Activated CD4-positive, alpha-beta T cell treated with anti-CD3 and anti-CD28 coated beads, Interleukin-2, amount 50 U/mL, for 24 hours (primary cell): ENCODE data around the gene PPM1N.

ENCODE experiments used
- DNase-seq, 2 donors: peaks; one replicate each; pipeline ENCODE4 v3.0.0-alpha.2; 2020; ENCODE audit warnings: low read depth in 1 of 2, low spot score in 1 of 2

Gene PPM1N

DNA sequence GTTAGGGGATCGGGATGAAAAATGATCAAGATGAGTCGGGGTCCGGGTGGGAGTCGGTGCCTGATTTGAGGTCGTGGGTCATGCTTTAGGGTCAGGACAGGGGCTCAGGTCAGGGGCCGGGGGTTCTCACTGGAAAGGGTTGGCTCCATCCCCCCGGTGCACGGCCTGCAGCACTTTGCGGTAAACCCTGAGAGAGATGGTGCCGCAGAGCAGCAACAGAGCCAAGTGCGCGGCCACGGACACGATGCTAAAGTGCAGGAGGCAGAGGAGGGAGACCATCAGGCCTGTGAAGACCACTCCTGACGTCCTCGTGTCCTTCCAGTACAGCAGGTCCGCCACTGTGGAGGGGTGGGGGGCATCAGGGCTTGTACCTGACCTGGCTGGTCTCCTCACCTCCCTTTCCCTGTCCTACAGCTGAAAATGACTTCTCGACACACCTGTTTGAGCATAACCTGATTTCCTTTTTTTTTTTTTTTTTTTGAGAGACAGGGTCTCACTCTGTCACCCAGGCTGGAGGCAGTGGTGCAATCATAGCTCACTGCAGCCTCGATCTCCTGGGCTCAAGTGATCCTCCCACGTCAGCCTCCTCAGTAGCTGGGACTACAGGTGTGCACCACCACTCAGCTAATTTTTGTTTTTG is 8.9 kb upstream of the PPM1N start:
- DNase-seq = no peak

DNA sequence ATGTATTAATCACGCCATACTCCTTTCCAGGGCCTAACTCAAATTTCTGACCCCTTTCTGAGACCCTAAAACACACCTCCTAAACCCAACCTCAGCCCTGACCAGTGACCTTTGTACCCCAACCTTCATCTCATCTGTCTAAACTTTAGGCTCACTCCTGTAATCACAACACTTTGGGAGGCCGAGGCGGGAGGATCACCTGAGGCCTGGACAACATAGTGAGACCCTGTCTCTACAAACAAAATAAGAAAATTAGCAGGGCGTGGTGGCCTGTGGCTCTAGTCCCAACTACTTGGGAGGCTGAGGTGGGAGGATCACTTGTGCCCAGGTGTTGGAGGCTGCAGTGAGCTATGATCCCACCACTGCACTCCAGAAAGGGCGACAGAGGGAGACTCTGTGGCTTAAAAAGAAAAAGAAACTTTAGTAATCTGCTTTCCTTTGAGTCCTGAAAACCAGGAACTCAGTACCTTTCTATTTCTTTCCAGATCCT is 6.1 kb upstream of the PPM1N start:
- no peak for DNase-seq

DNA sequence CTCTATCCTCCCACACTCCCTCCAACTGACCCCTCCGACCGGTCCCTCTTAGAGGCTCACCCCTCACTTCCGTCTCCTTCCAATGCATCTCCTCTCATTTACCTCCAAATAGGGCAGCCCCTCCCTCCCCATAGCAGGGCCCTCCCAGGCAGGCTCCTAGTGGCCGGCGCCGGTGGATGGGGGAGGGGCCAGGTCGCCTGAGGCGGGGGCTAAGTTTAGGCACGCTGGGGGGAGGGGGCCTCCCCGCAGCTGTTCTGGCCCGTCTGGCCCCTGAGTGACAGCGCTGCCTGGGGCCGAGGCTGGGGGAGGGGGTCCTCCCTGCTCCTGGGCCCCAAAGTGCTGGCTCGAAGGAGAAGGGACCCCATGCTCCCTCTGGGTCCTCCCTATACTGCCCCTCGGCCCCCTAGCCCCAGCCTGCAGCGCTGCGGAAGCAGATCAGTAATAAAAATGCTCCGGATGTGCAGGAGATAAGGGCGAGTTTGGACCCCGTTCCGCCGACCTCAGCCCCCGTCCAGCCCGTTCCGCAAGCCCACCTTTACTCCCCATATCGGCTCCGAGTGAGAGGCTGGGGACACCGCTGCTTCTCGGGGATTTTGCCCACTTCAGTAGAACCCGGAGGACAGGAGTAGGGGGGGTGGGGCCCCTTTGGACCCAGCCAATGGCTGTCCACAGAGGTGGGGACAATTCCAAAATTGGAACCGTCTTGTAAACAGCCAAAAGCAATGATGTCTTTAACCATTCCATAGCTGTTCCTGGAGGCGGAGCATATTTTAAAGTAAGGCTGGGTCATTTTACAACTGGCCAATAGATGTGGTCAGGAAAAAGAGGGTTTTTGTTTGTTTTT is 5.4 kb upstream of the PPM1N start:
- DNase-seq = no peak

DNA sequence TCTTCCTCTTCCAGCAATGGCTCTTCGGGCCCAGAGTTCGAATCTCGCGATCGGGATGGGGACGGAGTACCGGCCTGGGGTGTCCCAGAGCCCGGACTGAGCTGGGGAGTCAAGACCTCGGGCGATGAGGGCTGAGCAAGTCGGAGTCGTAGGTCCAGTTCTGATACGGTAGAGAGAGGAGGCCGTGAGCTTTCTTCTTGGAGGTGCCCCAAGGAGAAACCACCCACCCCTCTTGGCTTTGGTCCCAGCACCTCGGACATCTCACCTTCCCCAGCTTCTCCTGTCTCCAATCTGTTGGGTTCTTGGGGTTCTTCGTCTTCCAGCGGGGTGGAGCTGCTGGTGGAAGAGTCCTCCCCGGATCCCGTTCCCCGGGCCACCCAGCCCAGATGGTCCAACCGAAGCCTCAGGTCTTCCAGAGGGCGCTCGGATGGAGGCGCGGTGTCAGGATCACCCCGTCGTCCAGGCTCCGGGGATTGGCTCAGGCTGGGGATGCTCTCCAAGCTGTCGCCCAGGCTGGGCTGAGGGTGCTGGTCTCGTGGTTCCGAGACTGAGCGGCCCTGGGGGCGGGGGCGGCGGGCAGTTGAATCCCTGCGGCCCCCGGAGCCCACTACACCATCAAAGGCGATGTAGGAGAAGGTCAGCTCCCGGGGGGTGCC is 3.9 kb upstream of the PPM1N start:
- DNase-seq = no peak

DNA sequence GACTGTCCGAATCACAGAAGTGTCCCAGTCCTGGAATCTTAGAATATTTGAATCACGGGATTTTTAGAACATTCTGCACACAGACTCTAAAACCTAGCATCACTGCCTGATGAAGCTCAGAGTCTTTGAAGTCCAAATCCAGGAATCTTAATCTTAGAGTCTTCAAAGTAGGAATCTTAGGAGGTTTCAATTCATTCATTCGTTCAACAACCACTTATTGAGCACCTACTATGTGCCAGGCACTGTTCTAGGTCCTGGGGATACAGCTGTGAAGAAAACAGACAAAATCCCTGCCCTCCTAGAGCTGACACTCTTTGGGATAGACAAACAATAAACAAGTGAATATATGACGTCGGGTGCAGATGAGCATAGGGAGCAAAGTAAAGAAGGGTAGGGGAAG is 3.1 kb upstream of the PPM1N start:
- no peak for DNase-seq

DNA sequence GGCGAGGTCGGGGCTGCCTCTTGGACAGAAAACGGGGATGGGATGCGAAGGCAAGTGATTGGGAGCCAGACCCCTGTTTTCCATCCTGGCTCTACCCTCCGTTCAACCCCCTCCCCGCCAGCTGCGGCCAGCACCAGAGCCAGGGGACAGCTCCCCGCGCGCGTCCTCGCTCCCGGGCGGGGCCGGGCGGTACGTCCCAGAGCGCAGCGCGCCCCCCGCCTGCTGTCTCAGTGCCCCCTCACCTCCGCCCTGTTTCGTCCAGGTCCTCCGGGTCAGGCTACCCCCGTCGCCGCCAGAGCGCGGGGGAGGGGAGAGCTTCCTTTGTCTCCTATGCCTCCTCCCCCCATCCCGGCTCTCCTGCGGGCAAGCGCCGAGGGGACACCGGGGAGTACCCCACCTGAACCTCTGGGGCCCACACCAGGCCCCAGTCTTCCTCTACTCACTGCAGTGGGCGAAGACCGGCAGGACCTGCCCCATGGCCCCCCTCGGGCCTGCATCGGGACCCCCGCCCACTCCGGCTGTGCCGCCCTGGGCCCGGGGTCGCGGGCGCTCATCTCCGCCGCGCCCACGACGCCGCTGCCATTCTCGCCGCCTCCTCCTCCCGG is 1.8 kb upstream of the PPM1N start:
- DNase-seq = no peak

DNA sequence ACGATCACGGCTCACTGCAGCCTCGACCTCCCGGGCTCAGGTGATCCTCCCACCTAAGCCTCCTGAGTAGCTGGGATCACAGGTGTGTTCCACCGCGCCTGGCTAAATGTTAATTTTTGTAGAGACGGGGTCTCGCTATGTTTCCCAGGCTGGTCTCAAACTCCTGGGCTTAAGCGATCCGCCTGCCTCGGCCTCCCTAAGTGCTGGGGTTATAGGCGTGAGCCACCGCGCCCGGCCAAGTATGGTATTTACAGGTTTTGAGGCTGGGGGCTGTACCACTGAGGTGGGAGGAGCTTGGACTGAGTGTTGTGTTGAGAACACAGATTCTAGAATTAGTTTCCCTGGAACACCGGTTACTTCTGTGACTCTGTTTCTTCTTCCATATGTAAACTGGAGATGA is 452 bp upstream of the PPM1N start:
- no peak for DNase-seq

DNA sequence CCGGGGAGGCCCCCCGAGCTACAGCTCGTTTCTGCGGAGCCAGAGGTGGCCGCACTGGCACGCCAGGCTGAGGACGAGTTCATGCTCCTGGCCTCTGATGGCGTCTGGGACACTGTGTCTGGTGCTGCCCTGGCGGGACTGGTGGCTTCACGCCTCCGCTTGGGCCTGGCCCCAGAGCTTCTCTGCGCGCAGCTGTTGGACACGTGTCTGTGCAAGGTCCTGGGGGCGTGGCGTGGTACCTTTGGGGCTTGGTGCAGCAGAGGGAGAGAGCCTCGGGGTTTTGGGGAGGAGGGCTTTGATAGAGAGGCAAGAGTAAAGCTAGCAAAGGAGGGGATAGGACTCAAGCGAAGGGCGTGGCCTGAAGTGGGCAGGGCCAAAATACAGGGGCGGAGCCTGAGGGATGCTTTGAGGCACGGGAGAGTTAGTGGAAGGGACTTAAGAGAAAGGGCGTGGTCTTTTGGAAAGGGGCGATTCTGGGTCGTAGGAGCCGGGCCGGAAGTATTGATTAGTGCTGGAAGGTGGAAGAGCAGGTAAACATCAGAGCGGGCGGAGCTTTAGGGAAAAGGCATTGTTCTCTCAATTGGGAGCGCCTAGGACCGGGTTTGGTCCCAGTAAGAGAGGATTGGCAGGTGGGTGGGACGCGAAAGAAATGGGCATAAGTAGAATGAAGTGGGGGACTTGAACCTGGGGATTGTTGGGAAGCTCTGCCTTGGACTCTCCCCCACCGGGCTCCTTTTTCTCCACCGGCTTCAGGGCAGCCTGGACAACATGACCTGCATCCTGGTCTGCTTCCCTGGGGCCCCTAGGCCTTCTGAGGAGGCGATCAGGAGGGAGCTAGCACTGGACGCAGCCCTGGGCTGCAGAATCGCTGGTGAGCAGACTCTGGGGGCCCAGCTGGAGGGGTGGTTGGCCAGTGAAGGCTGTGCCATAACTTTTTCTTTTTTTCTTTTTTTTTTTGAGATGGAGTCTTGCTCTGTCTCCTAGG is 1.2 kb downstream of the PPM1N start:
- peak in 1 of 2 donors; percentile 51 for DNase-seq

DNA sequence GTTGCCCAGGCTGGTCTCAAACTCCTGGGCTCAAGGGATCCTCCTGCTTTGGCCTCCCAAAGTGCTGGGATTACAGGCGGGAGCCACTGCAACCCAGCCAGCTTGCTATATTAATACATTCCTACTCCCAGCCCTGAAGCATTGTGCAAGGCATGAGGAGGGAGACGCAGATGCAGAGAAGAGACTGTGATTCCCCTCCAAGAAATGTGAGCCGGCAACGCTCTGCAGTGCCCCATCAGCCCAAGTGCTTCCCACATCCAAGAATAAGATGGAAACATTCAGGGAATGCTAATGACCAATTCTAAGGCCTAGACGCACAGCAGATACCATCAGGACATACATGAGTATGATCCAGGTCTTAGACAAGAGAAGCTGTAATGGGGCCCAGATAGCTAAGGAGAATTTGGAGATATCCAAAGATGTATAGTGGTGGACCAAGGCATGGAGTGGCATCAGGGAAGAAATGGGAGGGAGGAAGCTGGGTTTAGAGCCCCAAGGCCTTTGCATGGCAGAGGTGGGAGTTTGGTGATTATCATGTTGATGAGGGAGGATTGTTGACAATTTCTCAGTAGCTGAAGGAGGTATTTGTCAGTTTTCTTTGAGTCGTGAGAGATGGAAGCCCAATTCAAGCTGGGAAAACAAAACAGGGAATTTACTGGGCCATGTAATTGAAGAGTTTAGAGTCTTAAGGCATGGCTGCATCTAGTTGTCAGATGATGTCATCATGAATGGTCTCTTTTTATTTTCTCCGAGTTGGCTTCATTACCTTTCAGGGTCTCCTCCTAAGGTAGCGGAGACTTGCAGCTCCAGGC is 2.9 kb downstream of the PPM1N start:
- DNase-seq = no peak

DNA sequence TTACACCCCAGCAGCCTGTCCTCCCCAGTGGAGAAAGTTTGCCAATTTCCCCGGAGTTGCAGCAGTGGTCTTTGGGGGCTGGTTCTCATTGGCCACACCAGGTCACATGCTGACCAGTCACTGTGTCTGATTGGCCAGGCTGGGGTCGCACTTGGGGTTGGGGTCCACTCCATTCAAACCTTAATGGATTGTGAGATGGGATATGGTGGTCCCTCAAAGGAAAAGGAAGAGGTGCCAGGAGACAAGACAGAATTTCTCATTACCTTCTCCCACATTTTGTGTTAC is 3.4 kb downstream of the PPM1N start:
- DNase-seq = no peak

DNA sequence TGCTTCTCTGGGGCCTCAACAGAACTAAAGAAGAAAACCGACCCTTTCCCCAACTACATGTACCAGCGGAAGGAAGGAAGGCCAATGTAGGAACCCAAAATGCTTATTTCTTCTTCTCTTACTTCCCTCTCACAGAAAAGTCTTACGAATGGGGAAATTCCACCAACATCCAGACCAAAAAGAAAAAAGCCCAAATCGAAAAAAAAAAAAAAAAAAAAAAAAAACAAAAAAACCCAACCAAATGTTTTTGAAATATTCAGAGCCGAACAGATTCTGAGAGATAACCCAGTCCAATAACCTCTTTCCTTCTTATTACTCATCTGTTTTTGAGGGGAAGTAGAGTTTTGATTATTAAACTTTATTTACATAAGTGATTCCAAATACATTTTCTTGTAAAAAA is 3.9 kb downstream of the PPM1N start:
- no peak for DNase-seq

DNA sequence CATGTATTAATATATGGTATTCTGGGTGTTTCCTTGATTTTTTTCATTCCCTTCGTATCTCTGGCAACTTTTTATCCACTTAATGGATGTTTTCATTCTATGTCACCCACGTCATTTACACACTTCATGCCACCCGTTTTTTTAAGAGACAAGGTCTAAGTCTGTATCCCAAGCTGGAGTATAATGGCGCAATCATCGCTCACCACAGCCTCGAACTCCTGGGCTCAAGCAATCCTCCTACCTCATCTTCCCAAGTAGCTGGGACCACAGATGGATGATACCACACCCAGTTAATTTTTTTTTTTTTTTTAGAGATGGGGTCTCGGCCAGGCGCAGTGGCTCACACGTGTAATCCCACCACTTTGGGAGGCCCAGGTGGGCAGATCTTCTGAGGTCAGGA is 5.7 kb downstream of the PPM1N start:
- no peak for DNase-seq

DNA sequence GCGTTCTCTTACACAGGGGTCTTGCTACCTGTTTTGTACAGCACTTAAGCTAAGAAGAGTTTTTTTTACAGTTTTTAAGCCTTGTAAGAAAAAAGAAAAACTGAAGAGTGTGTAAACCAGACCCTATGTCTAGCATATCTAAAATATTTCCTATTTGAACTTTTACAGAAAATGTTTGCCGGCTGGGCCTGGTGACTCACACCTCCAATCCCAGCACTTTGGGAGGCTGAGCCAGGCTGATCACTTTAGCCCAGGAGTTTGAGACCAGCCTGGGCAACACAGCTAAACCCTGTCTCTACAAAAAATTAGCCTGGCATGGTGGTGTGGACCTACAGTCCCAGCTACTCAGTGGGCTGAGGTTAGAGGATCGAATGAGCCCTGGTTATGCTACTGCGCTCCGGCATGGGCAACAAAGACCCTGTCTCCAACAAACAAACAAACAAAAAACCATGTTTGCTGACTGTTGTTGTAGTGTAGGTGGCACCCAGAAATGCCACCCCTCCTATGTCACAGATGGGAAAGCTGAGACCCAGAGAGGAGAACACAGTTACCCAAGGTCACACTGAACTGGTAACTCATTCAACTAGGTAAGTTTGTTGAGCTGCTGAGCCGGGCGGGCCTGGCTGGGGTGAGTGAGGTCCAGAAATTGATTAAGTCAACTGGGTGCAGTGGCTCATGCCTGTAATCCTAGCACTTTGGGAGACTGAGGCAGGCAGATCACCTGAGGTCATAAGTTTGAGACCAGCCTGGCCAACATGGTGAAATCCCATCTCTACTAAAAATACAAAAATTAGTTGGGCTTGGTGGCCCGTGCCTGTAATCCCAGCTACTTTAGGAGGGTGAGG is 7.1 kb downstream of the PPM1N start:
- no peak for DNase-seq

DNA sequence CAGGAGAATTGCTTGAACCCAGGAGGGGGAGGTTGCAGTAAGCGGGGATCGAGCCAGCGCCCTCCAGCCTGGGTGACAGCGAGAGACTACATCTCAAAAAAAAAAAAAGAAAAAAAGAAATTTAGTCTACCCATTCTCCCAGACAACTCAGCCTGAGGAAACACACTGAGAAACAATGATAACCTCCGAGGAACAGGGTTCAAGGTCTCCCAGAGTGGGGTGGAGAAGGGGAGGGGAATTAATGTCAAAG is 7.7 kb downstream of the PPM1N start:
- no peak for DNase-seq

DNA sequence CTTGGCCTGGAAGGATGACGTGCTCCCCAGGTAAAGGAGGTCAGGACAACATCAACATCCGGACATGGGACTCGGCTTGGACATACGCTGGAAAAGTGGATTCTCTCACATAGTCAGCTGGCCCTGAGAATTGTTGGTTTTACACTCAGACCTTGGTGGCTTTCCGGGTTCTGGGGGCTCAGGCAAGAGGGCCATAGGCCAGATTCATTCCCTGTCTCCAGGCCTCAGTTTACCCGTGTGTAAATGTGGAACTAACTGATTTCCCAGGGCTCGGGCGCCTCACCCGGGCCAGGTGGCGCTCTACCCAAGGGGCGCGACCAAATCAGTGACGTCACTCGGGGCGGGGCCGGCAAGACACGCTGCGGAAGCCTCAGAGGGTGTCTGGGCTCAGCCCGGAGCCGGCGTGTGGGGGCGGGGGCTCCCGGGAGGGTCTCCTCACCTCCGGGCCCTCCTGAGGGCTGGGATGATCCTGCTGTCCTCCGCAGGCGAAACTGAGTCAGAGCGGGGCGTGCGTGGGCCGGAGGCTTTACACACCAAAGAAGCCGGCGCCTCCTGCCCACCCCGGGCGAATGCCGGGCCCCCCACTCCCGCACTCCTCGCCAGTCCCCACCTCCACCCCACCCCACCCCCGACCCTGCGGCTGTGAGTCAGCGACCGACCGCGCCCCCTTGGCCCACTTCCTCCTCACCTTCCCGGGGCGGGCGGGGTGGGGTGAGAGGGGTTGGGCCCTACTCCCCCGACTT is 8.2 kb downstream of the PPM1N start:
- DNase-seq = peak; percentile 98 to 99

DNA sequence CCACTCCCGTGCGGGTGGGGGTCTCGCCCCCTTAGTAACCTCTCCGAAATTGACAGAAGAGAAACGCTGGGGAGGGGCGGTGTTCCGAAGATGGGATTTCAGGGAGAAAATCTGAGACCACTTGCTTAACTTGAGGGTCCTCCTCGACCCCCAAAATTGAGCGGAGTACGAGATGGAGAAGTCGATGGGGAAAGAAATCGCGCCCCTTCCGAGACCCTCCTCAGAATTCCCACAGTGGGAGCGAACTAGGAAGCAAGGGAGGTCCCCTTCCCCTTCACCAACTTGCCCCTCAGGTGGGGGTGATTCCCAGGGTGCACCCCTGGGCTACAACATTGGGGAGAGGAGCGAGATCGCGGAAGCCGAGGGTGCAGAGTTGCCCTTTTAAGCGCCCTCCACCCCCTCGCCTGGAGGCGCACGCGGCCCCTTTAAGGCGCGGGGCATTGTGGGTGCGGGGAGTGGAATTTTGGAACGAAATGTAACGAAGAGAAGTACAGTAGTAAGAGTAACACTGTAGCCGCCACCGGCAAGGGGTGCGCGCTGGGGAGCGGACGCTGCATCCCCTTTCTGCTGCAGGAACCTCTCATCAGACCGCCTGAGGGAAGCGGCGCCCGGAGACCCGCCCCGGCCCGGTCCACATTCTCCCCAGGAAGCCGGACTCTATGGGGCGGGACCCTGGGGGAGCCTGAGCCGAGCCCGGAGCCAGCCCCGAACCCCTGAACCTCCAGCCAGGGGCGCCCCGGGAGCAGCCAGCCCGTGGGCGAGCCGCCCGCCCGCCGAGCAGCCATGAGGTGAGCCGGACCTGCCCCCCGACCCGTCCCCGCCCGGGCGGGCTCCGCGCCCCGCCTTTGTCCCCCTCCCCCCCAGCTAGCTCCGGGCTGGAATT is 9.0 kb downstream of the PPM1N start, which contains the start of gene VASP:
Gene VASP (plus strand): TSS at position 491 of the 883 bp plus-strand sequence. CDS start 293 bp downstream, at position 784.
- DNase-seq = peak; percentile 81 to 90

DNA sequence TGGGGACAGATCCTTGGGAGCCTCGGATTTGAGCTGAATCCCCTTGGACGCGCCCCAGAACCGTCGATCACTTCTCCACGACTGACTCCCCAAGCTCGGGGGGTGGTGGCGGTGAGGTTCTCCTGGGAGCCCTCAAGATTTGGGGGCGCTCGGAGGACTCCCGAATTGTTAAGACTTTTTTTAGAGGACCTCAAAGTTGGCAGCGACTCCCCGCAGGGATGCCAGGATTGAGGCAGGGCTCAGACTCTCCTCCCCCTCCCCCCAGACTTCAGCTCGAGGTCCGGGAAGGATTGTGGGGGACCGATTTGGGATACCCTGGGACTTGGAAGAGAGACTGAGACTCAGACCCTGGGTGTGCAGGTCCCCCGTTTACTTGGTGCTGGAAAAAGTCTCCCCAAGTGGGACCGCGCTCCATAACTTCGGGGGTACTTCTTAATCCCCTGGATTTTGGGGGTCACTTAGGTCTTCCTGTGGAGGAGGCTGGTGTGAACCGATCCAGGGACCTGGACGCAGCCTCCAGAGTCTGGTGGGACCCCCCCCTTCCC is 9.7 kb downstream of the PPM1N start:
- DNase-seq = no peak
